Epithelial cell of esophagus (primary cell): Measurements from ENCODE around the gene KPNA6.
"Not testable (repeated sequence)": the region's sequence is repeated elsewhere in the genome, so short reads cannot be mapped to it uniquely, and the experiment has no call there.

Experiments
- DNase-seq: peaks from one replicate; pipeline ENCODE4 v3.0.0; 2010; ENCODE audit warnings: low read depth
- H3K4me3 ChIP-seq: 2 replicates; pipeline ENCODE4 v1.5.1; 2011; ENCODE audit warnings: mild to moderate bottlenecking, low read length, control low read depth
- CTCF ChIP-seq: IDR thresholded peaks from 2 replicates; pipeline ENCODE4 v1.5.1; 2011; ENCODE audit warnings: low read depth, mild to moderate bottlenecking, low read length, control low read depth, inconsistent platforms; ENCODE audit not compliant: insufficient read depth; ENCODE audit errors: missing control alignments

Gene KPNA6

GRCh38 chr1:32144033-32144432 is 36.2 kb downstream of the KPNA6 start:
- TF ChIP-seq CTCF: no peak
- no peak overlapping the region for H3K4me3 ChIP-seq

GRCh38 chr1:32147799-32148198 is 39.9 kb downstream of the KPNA6 start:
- H3K4me3 ChIP-seq, DNase-seq: not testable (repeated sequence)

More at GRCh38 chr1:32144033-32144432, 36.2 kb downstream of the KPNA6 start:
- peak; percentile 38 for DNase-seq

GRCh38 chr1:32150847-32151246 is 43.0 kb downstream of the KPNA6 start:
- no peak overlapping the region for H3K4me3 ChIP-seq

GRCh38 chr1:32151319-32151787 is 43.5 kb downstream of the KPNA6 start:
- DNase-seq: peak; percentile 60
- TF ChIP-seq CTCF: no peak
- no peak overlapping the region for H3K4me3 ChIP-seq

More at GRCh38 chr1:32150847-32151246, 43.0 kb downstream of the KPNA6 start:
- no peak for TF ChIP-seq CTCF
- no peak for DNase-seq

- DNase-seq: no peak
- no peak overlapping the region for H3K4me3 ChIP-seq
- TF ChIP-seq CTCF: no peak
Observed at GRCh38 chr1:32159189-32159588, 51.3 kb downstream of the KPNA6 start.

GRCh38 chr1:32163405-32163804 is 55.5 kb downstream of the KPNA6 start:
- TF ChIP-seq CTCF: no peak
- DNase-seq: peak; percentile 78
- H3K4me3 ChIP-seq: no peak overlapping the region

GRCh38 chr1:32165633-32166032 is 57.8 kb downstream of the KPNA6 start:
- H3K4me3 ChIP-seq, DNase-seq: not testable (repeated sequence)

GRCh38 chr1:32170991-32171390 is 63.1 kb downstream of the KPNA6 start:
- no peak overlapping the region for H3K4me3 ChIP-seq
- no peak for TF ChIP-seq CTCF
- no peak for DNase-seq
